HG03066 (cell line): ENCODE data around the gene MDGA2.

Experiments used
- ATAC-seq: cut with Tn5 transposase; IDR thresholded peaks from one replicate; pipeline ENCODE4 v1.9.1; 2021; ENCODE audit warnings: low read depth; ENCODE audit not compliant: unreplicated experiment

Gene MDGA2

DNA sequence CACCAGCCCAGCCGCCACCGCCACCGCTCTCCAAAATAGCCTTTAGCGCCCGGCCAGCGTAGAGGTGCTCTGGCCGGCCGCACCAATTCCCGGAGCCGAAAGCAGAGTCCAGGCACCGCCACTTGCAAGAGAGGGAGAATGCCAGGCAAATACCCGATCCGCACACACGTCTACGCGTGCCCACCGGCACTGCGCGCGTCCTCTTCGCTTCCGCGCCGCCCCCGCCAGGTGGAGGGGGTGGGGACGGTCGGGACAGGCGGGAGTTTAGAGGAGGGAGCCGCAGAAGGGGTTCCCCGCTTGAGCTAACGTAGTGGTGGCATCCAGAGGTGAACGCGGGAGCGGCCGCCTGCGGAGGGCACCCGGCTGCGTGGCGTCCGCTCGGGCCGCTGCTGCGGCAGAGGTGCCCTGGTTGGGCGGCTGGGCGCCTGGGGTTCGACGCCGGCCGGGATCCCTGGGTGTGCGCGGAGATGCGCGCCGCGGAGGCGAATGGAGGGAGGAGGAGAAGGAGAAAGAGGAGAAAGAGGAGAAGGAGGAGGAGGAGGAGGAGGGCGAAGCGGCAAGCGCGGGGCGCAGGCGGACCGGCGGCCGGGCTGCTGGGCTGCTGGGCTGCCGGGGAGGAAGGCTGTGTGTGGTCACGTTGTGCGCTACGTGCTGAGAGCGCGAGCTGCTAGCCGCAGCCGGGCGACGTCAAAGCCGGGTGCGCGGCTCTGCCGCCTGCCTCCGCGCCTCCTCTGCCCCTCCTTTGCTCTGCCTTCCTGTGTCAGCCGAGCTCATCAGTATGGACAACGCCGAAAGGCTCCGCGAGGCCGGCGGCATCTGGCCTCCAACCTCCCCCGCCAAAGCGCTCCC is at the start of gene MDGA2:
Gene MDGA2, minus strand, starts transcription at position 140 of the 849 bp plus-strand sequence.
- ATAC-seq, result no peak

DNA sequence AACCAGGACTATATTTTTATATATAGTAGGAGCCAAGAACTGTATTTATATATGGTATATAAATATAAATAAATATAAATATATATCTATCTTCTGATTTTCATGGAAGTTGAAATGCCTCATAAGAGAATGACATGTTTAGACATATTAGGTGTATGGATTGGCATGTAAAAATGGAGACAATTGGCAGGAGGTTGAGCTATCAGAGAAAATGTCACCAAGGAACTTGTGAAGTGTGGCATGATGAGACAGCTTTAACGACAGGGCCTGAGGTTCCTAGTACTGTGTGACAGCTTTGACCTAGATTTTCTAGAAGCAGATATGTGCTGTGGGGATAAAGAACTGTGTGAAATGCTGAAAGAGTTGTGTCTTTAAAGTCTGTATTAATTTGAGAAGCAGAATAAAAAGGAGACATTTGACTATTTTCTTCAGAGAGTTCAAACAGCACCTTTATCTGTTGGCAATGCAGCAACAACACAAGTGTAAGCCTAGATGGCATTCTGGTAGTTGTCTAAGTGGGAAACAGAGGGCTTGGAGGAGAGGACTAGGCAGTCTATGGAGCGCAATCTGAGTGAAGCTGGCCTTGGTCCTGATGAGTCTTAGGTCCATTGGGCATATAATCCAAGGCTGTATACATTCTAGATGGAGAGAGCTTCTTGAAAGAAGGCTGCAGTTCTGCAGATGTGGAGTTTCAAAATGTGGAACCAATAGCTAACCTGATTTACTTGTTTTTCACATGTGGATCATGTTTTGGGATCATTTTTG is 47.7 kb upstream of the MDGA2 start:
- no peak for ATAC-seq

DNA sequence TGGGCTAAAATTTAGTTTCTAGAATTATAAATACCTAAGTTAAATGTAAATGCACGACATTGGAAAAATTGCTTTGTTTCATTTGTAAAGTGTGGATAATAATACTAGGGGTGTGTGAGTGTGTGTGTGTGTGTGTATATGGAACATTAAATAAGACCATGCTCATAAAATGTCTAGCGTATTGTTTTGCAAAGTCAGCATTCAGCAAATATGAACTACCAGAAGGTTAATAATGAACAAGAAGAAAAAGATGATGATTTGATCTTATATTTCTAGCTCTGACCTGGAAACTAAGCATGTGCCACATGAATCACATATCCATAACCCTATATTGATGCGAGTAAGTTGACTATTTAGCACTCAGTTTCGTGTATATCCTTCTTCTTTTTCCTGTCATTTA is 44.9 kb upstream of the MDGA2 start:
- no peak for ATAC-seq

DNA sequence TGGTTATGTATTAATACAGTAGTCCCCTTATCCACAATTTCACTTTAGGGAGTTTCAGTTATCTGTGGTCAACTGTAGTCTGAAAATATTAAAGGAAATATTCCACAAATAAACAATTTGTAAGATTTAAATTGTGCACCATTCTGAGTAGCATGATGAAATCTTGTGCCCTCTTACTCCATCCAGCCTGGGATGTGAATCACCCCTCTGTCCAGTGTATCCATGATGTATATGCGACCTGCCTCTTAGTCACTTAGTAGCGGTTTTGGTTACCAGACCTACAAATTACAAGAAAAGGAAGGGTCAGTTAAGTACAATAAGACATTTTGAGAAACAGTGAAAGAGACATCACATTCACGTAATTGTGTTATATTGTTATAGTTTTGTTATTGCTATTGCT is 39.9 kb upstream of the MDGA2 start:
- no peak for ATAC-seq

DNA sequence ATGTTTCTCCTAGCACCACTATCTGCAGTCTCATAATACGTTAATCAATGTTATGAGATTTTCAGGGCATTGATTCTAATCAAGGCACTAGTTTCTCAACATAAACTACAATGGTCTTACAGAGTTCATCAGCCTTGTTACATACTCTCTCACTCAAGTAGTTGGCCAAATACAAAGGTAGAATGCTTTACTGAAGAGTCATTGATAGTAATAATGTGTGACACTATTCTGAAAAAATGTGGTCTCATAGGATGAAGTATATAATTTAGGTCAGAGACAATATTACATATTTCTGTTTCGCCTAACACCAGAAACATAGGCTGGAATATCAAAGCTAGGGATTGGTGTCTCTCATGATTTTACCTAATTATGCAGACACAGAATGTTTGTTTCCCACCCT is 35.2 kb upstream of the MDGA2 start:
- no peak for ATAC-seq

- no peak for ATAC-seq
Measured at GRCh38 chr14:47705683-47706082, 30.3 kb upstream of the MDGA2 start.

- no peak for ATAC-seq
Measured at GRCh38 chr14:47691829-47692228, 16.4 kb upstream of the MDGA2 start.

DNA sequence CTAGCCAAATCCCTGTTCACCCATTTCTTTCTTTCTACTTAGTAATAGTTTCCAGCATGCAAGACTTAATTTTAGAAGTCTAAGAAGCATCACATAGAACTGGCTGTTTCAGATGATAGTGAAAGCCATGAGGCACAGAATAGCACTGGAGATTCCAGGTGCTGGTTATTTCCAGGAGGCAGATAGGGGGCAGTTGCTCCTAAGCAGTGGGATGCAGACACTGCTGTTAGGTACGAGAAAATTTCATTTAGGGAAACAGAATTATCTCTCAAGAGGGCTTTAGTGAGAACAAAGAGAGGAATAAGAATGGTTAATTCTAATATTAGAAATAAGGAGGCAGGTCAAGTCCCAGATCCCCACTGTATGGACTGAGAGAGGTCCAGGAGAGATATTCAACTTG is 3.6 kb upstream of the MDGA2 start:
- no peak for ATAC-seq

- no peak for ATAC-seq
Measured at GRCh38 chr14:47678157-47678556, 2.8 kb upstream of the MDGA2 start.

- no peak for ATAC-seq
Measured at GRCh38 chr14:47676315-47676617, 861 bp upstream of the MDGA2 start.

- no peak for ATAC-seq
Measured at GRCh38 chr14:47674543-47675465, 601 bp downstream of the MDGA2 start.

DNA sequence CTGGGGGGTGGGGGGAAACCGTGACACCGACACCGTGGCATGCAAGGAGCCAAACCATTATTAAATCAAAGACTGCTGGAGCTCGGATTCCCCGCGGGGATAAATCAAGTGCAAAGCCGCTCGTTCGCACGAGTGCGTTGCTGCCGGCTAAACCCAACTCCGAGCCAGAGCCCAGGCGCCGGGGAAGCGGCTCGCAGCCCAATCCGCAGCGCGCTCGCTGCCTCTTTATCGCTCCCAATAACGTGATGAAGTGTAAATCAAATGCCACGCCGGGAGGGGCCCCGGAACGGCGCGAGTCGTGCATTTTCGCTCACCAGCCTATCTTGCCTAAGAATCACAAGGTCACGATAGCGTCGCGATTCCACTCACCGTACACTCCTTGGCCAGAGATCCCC is 1.3 kb downstream of the MDGA2 start:
- no peak for ATAC-seq

GRCh38 chr14:47665337-47666134 is 9.9 kb downstream of the MDGA2 start:
- no peak for ATAC-seq

- no peak for ATAC-seq
Measured at GRCh38 chr14:47662466-47662865, 12.9 kb downstream of the MDGA2 start.

DNA sequence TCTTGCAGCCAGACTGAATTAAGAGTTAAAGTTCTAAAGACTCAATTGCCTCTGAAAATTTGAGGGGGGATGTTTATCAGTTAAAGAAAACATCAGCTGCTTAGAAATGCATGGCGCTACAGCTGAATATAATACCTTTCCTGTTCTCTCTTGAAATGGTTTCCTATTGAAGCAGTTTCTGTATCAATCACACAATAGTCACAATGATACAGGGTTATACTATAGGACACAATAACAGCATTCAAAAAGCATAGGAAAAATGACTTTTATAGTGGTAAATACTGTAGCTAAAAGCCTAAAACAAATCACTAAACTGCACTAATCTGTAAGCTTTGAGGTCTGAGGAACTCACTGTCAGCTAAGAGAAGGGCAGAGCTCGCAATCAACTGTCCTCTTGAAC is 15.2 kb downstream of the MDGA2 start:
- no peak for ATAC-seq

- ATAC-seq, result no peak
Measured at GRCh38 chr14:47658041-47658440, 17.4 kb downstream of the MDGA2 start.

DNA sequence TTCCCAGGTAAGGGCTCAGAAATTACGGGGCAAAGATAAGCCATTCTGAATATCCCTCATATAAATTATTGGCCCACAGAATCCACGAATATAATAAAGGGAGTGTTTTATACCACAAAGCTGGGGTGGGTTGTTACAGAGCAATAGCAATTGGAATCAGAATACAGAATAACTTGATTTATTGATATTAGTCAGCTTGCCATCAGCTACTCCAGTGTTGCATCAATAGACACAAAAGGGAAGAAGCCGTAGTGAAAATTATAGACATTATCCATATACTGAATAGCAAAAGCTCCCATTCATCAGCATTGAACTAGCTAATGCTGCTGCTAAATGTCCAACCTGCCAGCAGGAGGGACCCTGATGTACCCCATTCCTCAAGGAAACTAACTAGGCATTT is 18.3 kb downstream of the MDGA2 start:
- ATAC-seq, result no peak

DNA sequence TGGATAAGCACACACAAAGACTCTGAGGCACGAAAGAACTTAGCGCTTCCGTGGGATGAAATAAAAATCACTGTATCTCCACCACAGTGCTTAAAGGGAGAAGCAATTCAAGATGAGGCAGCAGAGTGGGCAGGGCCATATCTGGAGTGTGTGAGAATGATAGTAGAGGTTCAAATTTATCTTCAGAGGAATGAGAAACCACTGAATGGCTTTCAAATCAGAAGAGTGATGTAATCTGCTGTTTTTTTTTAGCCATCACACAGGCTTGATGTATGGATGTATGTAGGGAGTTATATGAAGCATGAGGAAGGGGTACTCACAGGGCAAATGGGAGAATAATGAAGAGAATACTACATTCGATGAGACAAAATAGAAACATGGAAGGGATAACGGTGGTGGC is 24.1 kb downstream of the MDGA2 start:
- no peak for ATAC-seq

GRCh38 chr14:47637753-47638152 is 37.7 kb downstream of the MDGA2 start:
- no peak for ATAC-seq
